ENCODE data around the gene CSNK1G3.

CSNK1G3 gene

DNA sequence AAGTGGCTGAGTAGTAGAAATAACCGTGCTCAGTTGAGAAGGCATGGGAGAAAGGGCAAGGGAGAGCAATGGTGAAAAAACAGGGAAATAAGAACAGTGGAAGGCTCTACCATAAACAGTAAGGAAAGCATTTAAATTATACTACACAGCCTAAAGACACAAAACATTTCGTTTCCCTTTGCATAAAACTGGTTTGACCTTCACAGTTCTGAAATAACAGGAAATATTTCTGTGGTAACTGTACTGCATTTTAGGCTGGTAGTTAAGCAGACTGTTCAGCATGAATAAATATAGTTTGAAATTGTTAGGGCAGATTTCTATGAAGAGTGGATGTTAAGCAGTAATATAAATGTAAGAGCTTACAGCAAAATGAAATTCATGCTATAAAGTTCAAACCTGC lies 147.5 kb downstream of the CSNK1G3 start:
- Histone ChIP-seq H3K27me3 (ENCODE audit: control insufficient read depth in 5 of 5, insufficient read depth in 4 of 5, low read length in 5 of 5) (no peaks in the 10 kb centered on the region), H3K9me3 (ENCODE audit: control insufficient read depth in 5 of 5, low read length in 5 of 5) (peaks cover 0 to 14% (median 10%) of the 10 kb centered on the region in 5 donors), H3K36me3 (ENCODE audit: control insufficient read depth in 5 of 5, insufficient read depth in 5 of 5, low read length in 5 of 5) (no peaks in the 10 kb centered on the region), H3K4me1 (ENCODE audit: control insufficient read depth in 5 of 5, insufficient read depth in 5 of 5, low read length in 5 of 5) (no peaks in the 10 kb centered on the region), H3K4me3 (ENCODE audit: low read depth in 1 of 5, low read length in 5 of 5) (no peak overlapping the region), H3K27ac (ENCODE audit: low read depth, low read length) (no peak overlapping the region), H3K9ac (ENCODE audit: low read length in 5 of 5) (no peak overlapping the region)

GRCh38 chr5:123664961-123665360 lies 153.0 kb downstream of the CSNK1G3 start:
- H3K36me3 ChIP-seq (ENCODE audit: control insufficient read depth in 5 of 5, insufficient read depth in 5 of 5, low read length in 5 of 5), result no peaks in the 10 kb centered on the region
- no peaks in the 10 kb centered on the region for H3K4me1 ChIP-seq (ENCODE audit: control insufficient read depth in 5 of 5, insufficient read depth in 5 of 5, low read length in 5 of 5)
- H3K9ac ChIP-seq (ENCODE audit: low read length in 5 of 5), result no peak overlapping the region
- no peak overlapping the region for H3K4me3 ChIP-seq (ENCODE audit: low read depth in 1 of 5, low read length in 5 of 5)
- no peaks in the 10 kb centered on the region for H3K27me3 ChIP-seq (ENCODE audit: control insufficient read depth in 5 of 5, insufficient read depth in 4 of 5, low read length in 5 of 5)
- peaks cover 11 to 30% (median 19%) of the 10 kb centered on the region in 5 donors for H3K9me3 ChIP-seq (ENCODE audit: control insufficient read depth in 5 of 5, low read length in 5 of 5)
- no peak overlapping the region for H3K27ac ChIP-seq (ENCODE audit: low read depth, low read length)

GRCh38 chr5:123665822-123666371 lies 153.9 kb downstream of the CSNK1G3 start:
- Histone ChIP-seq H3K9me3 (ENCODE audit: control insufficient read depth in 5 of 5, low read length in 5 of 5) (peaks cover 11 to 30% (median 19%) of the 10 kb centered on the region in 5 donors), H3K9ac (ENCODE audit: low read length in 5 of 5) (no peak overlapping the region)

More at GRCh38 chr5:123665822-123666371, 153.9 kb downstream of the CSNK1G3 start:
- Histone ChIP-seq H3K4me1 (ENCODE audit: control insufficient read depth in 5 of 5, insufficient read depth in 5 of 5, low read length in 5 of 5) (no peaks in the 10 kb centered on the region), H3K27me3 (ENCODE audit: control insufficient read depth in 5 of 5, insufficient read depth in 4 of 5, low read length in 5 of 5) (no peaks in the 10 kb centered on the region), H3K4me3 (ENCODE audit: low read depth in 1 of 5, low read length in 5 of 5) (no peak overlapping the region), H3K36me3 (ENCODE audit: control insufficient read depth in 5 of 5, insufficient read depth in 5 of 5, low read length in 5 of 5) (no peaks in the 10 kb centered on the region), H3K27ac (ENCODE audit: low read depth, low read length) (no peak overlapping the region)

Measured in subcutaneous abdominal adipose tissue (tissue), 5 donors.